SW480 (cell line): ENCODE measurements around the gene EPHA8.

Source experiments
- DNase-seq: peaks from one replicate; pipeline ENCODE4 v3.0.0-alpha.2; 2016; ENCODE audit warnings: low spot score

Gene EPHA8

GRCh38 chr1:22536506-22536905 lies 26.8 kb upstream of the EPHA8 start:
- DNase-seq: no peak

DNA sequence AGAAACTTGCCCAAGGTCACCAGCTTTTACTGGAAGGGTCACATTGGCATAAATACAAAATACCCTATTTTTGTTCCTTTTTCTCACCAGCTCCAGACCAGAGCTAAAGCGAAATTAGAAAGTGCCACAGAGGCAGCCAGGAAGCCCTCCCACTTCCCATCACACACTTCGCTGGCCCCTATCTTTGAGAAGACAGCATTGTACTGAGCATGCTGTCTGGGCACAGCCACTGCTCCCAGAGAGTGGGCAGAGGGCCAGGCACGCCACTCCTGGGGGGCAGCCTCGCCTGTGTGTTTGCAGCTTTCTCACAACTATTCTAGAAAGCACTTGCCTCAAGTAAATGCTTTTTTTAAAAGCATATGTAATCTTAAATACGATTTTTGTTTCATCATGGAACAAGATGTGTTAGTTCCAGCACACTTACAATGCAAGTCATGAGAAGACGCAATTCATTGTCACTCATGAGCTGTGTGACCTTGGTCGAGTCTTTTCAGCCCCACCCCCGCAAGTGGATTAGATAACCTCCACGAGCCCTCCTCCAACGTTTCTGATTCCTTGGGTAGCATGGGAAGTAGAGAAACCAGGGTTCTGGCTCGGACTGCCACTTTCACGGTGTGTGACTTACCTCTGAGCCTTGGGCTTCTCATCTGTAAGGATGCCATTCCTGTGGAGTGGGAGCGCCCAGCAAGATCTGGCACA lies 25.7 kb upstream of the EPHA8 start:
- no peak for DNase-seq

DNA sequence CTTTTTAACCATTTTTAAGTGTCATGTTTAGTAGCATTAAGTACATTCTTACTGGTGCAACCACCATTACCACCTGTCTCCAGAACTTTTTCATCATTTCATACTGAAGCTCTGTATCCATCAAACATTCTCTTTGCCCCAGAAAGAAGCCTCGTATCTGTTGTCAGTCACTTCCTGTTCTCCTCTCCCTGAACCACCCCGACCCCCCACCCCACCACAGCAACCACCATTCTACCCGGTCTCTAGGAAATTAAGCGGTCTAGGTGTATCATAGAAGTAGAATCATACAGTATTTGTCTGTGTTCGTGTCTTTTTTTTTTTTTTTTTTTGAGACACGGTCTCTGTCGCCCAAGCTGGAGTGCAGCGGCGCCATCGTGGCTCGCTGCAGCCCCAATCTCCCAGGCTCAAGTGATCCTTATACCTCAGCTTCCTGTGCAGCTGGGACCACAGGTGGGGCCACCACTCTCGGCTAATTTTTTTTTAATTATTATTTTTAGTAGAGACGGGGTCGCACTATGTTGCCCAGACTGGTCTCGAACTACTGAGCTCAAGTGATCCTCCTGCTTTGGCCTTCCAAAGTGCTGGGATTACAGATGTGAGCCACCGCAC lies 23.7 kb upstream of the EPHA8 start:
- no peak for DNase-seq

GRCh38 chr1:22540337-22540736 lies 23.0 kb upstream of the EPHA8 start:
- DNase-seq: no peak

DNA sequence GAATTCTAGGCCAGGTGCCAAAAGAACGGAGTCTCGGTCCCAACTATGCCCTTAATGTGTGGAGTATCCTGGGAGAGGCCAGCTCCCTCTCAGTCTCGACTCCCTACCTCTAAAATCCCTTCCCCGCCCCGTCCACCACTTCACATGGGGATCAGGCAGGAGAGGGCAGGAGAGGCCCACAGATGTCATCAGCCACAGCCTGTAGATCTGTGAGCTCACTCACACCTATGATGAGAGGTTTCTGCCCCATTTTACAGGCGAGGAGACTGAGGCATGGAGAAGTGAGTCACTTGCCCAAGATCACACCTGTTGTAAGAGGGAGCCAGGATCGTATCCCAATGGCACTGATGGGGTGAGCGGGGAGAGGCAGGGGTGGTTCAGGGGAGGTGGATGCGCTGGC lies 20.4 kb upstream of the EPHA8 start:
- DNase-seq: no peak

- no peak for DNase-seq
Observed at GRCh38 chr1:22543679-22544078, 19.6 kb upstream of the EPHA8 start.

GRCh38 chr1:22544606-22545005 lies 18.7 kb upstream of the EPHA8 start:
- DNase-seq: no peak

GRCh38 chr1:22545141-22545540 lies 18.1 kb upstream of the EPHA8 start:
- no peak for DNase-seq

GRCh38 chr1:22547186-22547817 lies 16.0 kb upstream of the EPHA8 start:
- DNase-seq: no peak

GRCh38 chr1:22547818-22548462 lies 15.3 kb upstream of the EPHA8 start:
- DNase-seq: no peak

GRCh38 chr1:22550021-22550420 lies 13.3 kb upstream of the EPHA8 start:
- DNase-seq: no peak

- no peak for DNase-seq
Observed at GRCh38 chr1:22551591-22551990, 11.7 kb upstream of the EPHA8 start.

- no peak for DNase-seq
Observed at GRCh38 chr1:22552021-22552420, 11.3 kb upstream of the EPHA8 start.

GRCh38 chr1:22553104-22553880 lies 10.0 kb upstream of the EPHA8 start:
- DNase-seq: no peak

DNA sequence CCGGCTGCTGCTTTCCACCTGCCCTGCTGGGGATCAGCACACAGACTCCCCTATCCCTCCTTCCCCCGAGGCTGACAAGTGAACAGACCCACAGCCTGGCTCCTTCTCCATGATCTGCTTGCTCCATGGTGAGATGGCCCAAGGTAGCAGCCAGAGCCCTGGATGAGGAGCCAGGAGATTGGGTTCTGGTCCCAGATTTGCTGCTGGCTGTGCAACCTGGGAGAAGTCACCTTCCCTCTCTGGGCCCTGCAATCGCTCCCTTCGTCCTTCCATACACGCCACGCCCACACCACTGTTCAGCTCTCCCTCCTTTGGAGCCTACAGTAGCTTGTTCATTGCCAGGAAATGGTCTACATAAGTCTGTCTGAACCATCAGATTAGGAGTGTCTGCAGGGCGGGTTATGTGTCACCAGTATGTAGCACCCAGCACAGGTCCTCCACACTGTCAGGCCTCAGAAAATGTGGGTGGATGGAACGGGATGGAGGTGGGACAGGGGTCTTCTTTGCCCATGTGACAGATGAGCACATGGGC lies 9.2 kb upstream of the EPHA8 start:
- no peak for DNase-seq

- DNase-seq: no peak
Observed at GRCh38 chr1:22555371-22555656, 8.0 kb upstream of the EPHA8 start.

GRCh38 chr1:22556391-22557104 lies 6.7 kb upstream of the EPHA8 start:
- no peak for DNase-seq

DNA sequence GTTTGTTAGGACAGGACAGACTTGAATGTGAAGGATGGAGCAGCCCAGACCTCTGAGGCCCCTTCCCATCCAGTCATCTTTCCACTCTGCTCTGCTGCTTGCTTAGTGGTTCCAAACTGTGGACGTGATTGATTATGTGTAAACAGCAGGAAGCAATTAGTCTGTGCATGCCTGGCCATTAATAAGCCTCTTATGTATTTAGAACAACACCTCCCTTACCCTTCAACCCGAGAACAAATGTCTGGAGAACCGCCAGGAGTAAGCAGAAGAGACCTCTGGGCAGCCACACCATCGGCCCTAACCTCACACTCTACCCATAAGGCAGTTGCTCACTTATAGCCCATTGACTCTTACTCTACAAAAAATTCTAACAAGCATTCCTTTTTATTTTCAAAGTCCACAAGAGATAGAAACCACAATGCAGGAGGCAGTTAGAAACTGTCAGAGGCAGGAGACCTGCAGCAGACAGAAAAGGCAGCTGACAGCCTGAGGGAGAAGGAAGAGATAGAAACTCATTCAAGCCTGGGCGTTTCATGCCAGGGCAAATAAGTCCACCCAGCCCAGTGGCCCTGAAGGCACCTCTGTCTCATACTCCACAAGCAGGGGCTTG lies 5.8 kb upstream of the EPHA8 start:
- DNase-seq: no peak

DNA sequence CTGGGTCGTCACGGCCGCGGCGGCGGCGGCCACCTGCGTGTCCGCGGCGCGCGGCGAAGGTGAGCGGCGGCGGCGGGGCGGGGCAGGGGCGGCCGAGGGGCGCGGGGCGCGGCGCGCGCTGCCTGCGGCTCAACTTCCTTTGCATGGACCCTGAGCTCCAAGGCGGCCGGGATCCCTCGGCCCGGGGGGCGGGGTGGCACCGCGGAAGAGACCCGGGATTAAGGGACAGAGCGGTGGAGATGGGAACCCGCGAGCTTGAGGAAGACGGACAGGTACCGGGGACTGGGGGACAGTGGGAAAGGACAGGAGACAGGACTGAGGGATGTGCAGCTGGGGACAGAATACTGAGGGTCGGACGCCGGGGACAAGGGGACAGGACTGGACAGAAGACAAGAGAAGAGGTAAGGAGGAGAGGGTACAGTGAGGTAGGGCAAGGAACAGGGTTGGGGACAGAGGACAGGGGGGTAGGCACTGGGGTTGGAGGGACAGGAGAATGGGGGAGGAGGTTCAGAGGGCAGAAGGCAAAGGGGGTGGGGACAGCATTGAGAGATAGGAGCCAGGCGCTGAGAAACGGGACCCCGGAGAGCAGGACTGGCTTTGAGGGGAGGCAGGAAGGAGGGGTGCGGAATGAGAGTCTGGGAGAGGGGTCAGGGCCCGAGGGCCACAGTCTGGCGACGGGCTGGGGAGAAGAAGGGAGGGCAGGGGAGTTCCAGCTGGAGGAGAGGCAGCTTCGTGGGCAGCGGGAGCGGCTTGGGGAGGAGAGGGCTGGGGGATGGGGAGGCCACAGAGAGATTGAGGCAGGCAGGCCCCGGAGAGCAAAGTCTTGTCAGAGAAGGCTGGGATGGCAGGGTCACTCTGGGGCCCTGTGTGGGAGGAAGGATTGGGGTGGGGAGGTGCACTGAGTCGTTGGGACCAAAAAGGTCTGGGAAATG lies 648 bp downstream of the EPHA8 start:
- no peak for DNase-seq

- DNase-seq: no peak
Observed at GRCh38 chr1:22566161-22566560, 2.9 kb downstream of the EPHA8 start.
